ENCODE results near the gene UBE2J2.

The UBE2J2 gene

GRCh38 chr1:1309251-1310108, 35.8 kb upstream of the UBE2J2 start:
- FAIRE-seq (no peak), DNase-seq (ENCODE audit: low spot score) (no peak)

GRCh38 chr1:1308756-1309250, 35.1 kb upstream of the UBE2J2 start:
- no peak for DNase-seq (ENCODE audit: low spot score)
- no peak for FAIRE-seq

- peak; percentile 93 for DNase-seq (ENCODE audit: low spot score)
- peak; percentile 52 for FAIRE-seq
Observed at GRCh38 chr1:1307923-1308755, 34.5 kb upstream of the UBE2J2 start, which contains the start of the genes ACAP3 and PUSL1. Gene ACAP3 (minus strand): TSS chr1:1307930. CDS start chr1:1307815, 115 bp downstream. Gene PUSL1 (plus strand): TSS chr1:1308597. CDS start chr1:1308644, 47 bp downstream.

GRCh38 chr1:1307261-1307922, 33.7 kb upstream of the UBE2J2 start:
- DNase-seq (ENCODE audit: low spot score) (no peak), FAIRE-seq (no peak)

GRCh38 chr1:1306661-1307260, 33.1 kb upstream of the UBE2J2 start:
- FAIRE-seq = peak; percentile 5
- no peak for DNase-seq (ENCODE audit: low spot score)

- FAIRE-seq = no peak
- DNase-seq (ENCODE audit: low spot score) = no peak
Observed at GRCh38 chr1:1306070-1306660, 32.5 kb upstream of the UBE2J2 start.

GRCh38 chr1:1305300-1306069, 31.8 kb upstream of the UBE2J2 start:
- FAIRE-seq (no peak), DNase-seq (ENCODE audit: low spot score) (peak; percentile 78)

GRCh38 chr1:1304331-1305299, 31.0 kb upstream of the UBE2J2 start:
- no peak for FAIRE-seq
- peak; percentile 77 for DNase-seq (ENCODE audit: low spot score)

- DNase-seq (ENCODE audit: low spot score) (no peak), FAIRE-seq (no peak)
Observed at GRCh38 chr1:1303736-1304135, 30.1 kb upstream of the UBE2J2 start.

- DNase-seq (ENCODE audit: low spot score) (no peak), FAIRE-seq (no peak)
Observed at GRCh38 chr1:1302951-1303509, 29.4 kb upstream of the UBE2J2 start.

- DNase-seq (ENCODE audit: low spot score) (no peak), FAIRE-seq (no peak)
Observed at GRCh38 chr1:1302006-1302430, 28.4 kb upstream of the UBE2J2 start.

GRCh38 chr1:1300352-1300739, 26.7 kb upstream of the UBE2J2 start:
- FAIRE-seq (no peak), DNase-seq (ENCODE audit: low spot score) (no peak)

- DNase-seq (ENCODE audit: low spot score) (no peak), FAIRE-seq (no peak)
Observed at GRCh38 chr1:1299686-1300351, 26.2 kb upstream of the UBE2J2 start.

GRCh38 chr1:1298861-1299685, 25.4 kb upstream of the UBE2J2 start:
- FAIRE-seq (no peak), DNase-seq (ENCODE audit: low spot score) (no peak)

GRCh38 chr1:1297802-1298424, 24.3 kb upstream of the UBE2J2 start:
- DNase-seq (ENCODE audit: low spot score) (no peak), FAIRE-seq (no peak)

All from urothelium cell line (cell line).